OCI-LY1 (cell line): ENCODE measurements around the gene TUBGCP4.

Experiments used
- H2AFZ ChIP-seq: fragments of 200-600 bp; sonication (generic), shearing (Covaris generic); 2 replicates; pipeline ENCODE4 v1.6.0; 2014; ENCODE audit warnings: antibody characterized with exemption, mild to moderate bottlenecking, low read length
- H3F3A ChIP-seq: fragments of 200-600 bp; sonication (generic), shearing (Covaris generic); 2 replicates; pipeline ENCODE4 v1.6.0; 2014; ENCODE audit warnings: mild to moderate bottlenecking, antibody characterized with exemption, low read length, moderate library complexity; ENCODE audit not compliant: insufficient read depth
- H3K27ac ChIP-seq: fragments of 200-600 bp; sonication (generic); 2 replicates; pipeline ENCODE4 v1.5.1; 2014; ENCODE audit warnings: low read length, mixed run types, mild to moderate bottlenecking, low read depth; ENCODE audit not compliant: poor library complexity, severe bottlenecking
- H3K27me3 ChIP-seq: fragments of 200-600 bp; sonication (generic); 2 replicates; pipeline ENCODE4 v1.6.0; 2014; ENCODE audit warnings: antibody characterized with exemption, mild to moderate bottlenecking, low read length, moderate library complexity; ENCODE audit not compliant: insufficient read depth
- H3K36me3 ChIP-seq: fragments of 200-600 bp; sonication (generic); 2 replicates; pipeline ENCODE4 v1.6.1; 2014; ENCODE audit warnings: mild to moderate bottlenecking, antibody characterized with exemption, low read length, moderate library complexity, mixed read lengths; ENCODE audit not compliant: insufficient read depth
- H3K4me1 ChIP-seq: fragments of 200-600 bp; sonication (generic); 2 replicates; pipeline ENCODE4 v1.5.1; 2014; ENCODE audit warnings: mild to moderate bottlenecking, low read length, moderate library complexity; ENCODE audit not compliant: insufficient read depth, severe bottlenecking
- H3K4me2 ChIP-seq: fragments of 200-600 bp; sonication (generic), shearing (Covaris generic); 2 replicates; pipeline ENCODE4 v1.6.1; 2014; ENCODE audit warnings: low read length
- H3K4me3 ChIP-seq: fragments of 200-600 bp; sonication (generic); 2 replicates; pipeline ENCODE4 v1.5.1; 2014; ENCODE audit warnings: low read length, low read depth, mild to moderate bottlenecking, mixed read lengths; ENCODE audit not compliant: poor library complexity, severe bottlenecking
- H3K79me2 ChIP-seq: fragments of 200-600 bp; shearing (Covaris generic); 2 replicates; pipeline ENCODE4 v1.6.1; 2016; ENCODE audit warnings: mixed run types, low read length, mixed read lengths; ENCODE audit not compliant: insufficient read depth
- H3K9ac ChIP-seq: fragments of 200-600 bp; sonication (generic), shearing (Covaris generic); 2 replicates; pipeline ENCODE4 v1.6.1; 2014; ENCODE audit warnings: mild to moderate bottlenecking, low read length, mixed read lengths
- H3K9me2 ChIP-seq: fragments of 200-600 bp; sonication (generic), shearing (Covaris generic); 2 replicates; pipeline ENCODE4 v1.6.1; 2014; ENCODE audit warnings: low read depth, mild to moderate bottlenecking, low read length, mixed read lengths
- H3K9me3 ChIP-seq: fragments of 200-600 bp; shearing (Covaris generic); 2 replicates; pipeline ENCODE4 v1.6.1; 2014; ENCODE audit warnings: low read length, mixed read lengths
- H4K20me1 ChIP-seq: fragments of 200-600 bp; sonication (generic), shearing (Covaris generic); 2 replicates; pipeline ENCODE4 v1.6.0; 2016; ENCODE audit warnings: mild to moderate bottlenecking, low read length; ENCODE audit not compliant: insufficient read depth
- EZH2 ChIP-seq: fragments of 200-600 bp; sonication (generic), shearing (Covaris generic); IDR thresholded peaks from 2 replicates; pipeline ENCODE4 v1.8.0; 2017; ENCODE audit warnings: borderline replicate concordance, mixed run types, mild to moderate bottlenecking, antibody characterized with exemption, low read length, moderate library complexity, mixed read lengths
- TF ChIP-seq, protein P1 (sequence below): fragments of 200-600 bp; sonication (generic), shearing (Covaris generic); IDR thresholded peaks from 2 replicates; pipeline ENCODE4 v1.5.1; 2017; ENCODE audit warnings: mild to moderate bottlenecking, antibody characterized with exemption, low read length, moderate library complexity, mixed read lengths

Gene TUBGCP4

DNA sequence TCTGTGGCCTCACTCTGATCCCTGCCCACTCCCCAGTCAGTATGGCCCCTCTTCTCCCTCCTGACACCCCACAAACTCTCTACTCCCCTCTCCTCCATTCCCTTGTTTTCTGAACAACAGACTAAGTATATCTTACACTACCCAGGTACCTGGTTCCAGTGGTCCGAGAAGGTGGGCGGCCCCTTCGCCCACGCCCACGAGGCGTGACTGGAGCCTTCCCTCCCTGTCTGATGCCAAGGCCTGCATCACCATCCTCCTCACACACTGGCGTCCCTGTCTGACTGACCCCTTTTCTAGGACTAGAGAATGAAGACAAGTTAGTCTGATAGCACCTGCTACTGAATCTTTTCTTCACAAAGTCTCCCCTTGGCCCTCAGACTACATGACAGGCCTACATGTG is 50.0 kb downstream of the TUBGCP4 start:
- H3K27me3 ChIP-seq: no peaks in the 10 kb centered on the region
- no peak overlapping the region for H3K9ac ChIP-seq
- H3K4me2 ChIP-seq: no peak overlapping the region
- no peaks in the 10 kb centered on the region for H3K4me1 ChIP-seq
- no peaks in the 10 kb centered on the region for H3K79me2 ChIP-seq
- H4K20me1 ChIP-seq: no peaks in the 10 kb centered on the region
- no peaks in the 10 kb centered on the region for H3K9me2 ChIP-seq
- no peaks in the 10 kb centered on the region for H3F3A ChIP-seq
- H3K27ac ChIP-seq: no peak overlapping the region
- TF ChIP-seq, protein P1, sequence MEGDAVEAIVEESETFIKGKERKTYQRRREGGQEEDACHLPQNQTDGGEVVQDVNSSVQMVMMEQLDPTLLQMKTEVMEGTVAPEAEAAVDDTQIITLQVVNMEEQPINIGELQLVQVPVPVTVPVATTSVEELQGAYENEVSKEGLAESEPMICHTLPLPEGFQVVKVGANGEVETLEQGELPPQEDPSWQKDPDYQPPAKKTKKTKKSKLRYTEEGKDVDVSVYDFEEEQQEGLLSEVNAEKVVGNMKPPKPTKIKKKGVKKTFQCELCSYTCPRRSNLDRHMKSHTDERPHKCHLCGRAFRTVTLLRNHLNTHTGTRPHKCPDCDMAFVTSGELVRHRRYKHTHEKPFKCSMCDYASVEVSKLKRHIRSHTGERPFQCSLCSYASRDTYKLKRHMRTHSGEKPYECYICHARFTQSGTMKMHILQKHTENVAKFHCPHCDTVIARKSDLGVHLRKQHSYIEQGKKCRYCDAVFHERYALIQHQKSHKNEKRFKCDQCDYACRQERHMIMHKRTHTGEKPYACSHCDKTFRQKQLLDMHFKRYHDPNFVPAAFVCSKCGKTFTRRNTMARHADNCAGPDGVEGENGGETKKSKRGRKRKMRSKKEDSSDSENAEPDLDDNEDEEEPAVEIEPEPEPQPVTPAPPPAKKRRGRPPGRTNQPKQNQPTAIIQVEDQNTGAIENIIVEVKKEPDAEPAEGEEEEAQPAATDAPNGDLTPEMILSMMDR: no peak
- no peak for TF ChIP-seq EZH2
- H3K36me3 ChIP-seq: peaks cover 58% of the 10 kb centered on the region
- H3K9me3 ChIP-seq: no peaks in the 10 kb centered on the region
- no peak overlapping the region for H3K4me3 ChIP-seq
- H2AFZ ChIP-seq: no peak overlapping the region

DNA sequence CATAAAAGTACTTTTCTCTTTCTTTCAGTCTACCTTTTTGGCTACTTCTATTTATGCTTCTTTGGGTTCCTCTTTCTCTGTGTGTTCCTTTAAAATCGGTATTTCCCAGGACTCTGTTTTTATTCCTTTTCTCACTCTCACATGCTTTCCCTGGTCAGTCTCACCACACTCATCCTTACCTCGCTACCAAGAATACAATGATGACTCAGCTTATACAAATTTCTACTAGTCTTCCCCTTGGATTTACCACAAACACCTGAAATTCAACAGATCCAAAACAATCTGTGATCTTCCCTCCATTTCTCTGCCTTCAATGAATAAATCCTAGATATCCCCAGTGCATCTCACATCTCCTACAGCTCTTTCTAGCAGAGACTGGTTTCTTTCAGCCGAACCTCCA is 52.9 kb downstream of the TUBGCP4 start:
- no peak overlapping the region for H3K4me2 ChIP-seq
- no peaks in the 10 kb centered on the region for H3F3A ChIP-seq
- no peaks in the 10 kb centered on the region for H3K9me2 ChIP-seq
- no peaks in the 10 kb centered on the region for H3K27me3 ChIP-seq
- H3K9me3 ChIP-seq: no peaks in the 10 kb centered on the region
- H3K27ac ChIP-seq: no peak overlapping the region
- no peaks in the 10 kb centered on the region for H3K79me2 ChIP-seq
- H3K4me3 ChIP-seq: no peak overlapping the region
- peaks cover 64% of the 10 kb centered on the region for H3K36me3 ChIP-seq
- H4K20me1 ChIP-seq: no peaks in the 10 kb centered on the region
- H3K4me1 ChIP-seq: no peaks in the 10 kb centered on the region
- TF ChIP-seq, protein P1: no peak
- no peak for TF ChIP-seq EZH2
- no peak overlapping the region for H2AFZ ChIP-seq
- H3K9ac ChIP-seq: no peak overlapping the region

DNA sequence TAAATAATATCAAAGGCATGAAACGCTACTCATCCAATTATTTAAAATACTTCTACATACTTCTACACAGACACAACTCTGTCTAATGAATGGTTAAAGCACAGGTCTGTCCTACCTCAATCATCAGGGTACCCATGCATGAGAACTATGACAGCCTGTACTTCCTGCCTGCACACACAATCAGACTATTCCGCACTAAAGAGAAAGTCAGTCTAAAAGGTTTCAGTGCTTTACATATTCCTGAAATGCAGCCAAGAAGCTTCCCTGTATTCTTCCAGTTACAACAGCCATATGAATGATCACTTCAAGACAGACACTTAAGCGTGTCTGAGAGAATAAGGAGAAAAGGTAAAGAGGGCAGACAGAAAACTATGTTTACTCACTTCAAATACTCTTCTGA is 58.8 kb downstream of the TUBGCP4 start:
- H3K27me3 ChIP-seq: no peaks in the 10 kb centered on the region
- no peaks in the 10 kb centered on the region for H3K9me2 ChIP-seq
- H3K4me2 ChIP-seq: no peak overlapping the region
- H3K27ac ChIP-seq: no peak overlapping the region
- H3F3A ChIP-seq: no peaks in the 10 kb centered on the region
- H3K4me1 ChIP-seq: peaks cover 8% of the 10 kb centered on the region
- no peak overlapping the region for H2AFZ ChIP-seq
- H3K4me3 ChIP-seq: no peak overlapping the region
- H3K9ac ChIP-seq: no peak overlapping the region
- peaks cover 62% of the 10 kb centered on the region for H3K36me3 ChIP-seq
- TF ChIP-seq, protein P1: no peak
- no peak for TF ChIP-seq EZH2
- no peaks in the 10 kb centered on the region for H4K20me1 ChIP-seq
- H3K79me2 ChIP-seq: no peaks in the 10 kb centered on the region
- H3K9me3 ChIP-seq: no peaks in the 10 kb centered on the region
